SU-DHL-6 (cell line): Measurements from ENCODE around the gene MAP2K7.

Experiments used
- H2AFZ ChIP-seq: fragments of 200-600 bp; sonication (generic); 2 replicates; pipeline ENCODE4 v1.6.1; 2014; ENCODE audit warnings: low read depth, mild to moderate bottlenecking, moderate library complexity, mixed read lengths, antibody characterized with exemption, low read length; ENCODE audit not compliant: severe bottlenecking
- H3F3A ChIP-seq: fragments of 200-600 bp; shearing (Covaris generic); 2 replicates; pipeline ENCODE4 v1.6.0; 2016; ENCODE audit warnings: antibody characterized with exemption, mild to moderate bottlenecking; ENCODE audit not compliant: insufficient read depth
- H3K27ac ChIP-seq: fragments of 200-600 bp; sonication (generic); 2 replicates; pipeline ENCODE4 v1.5.1; 2016; ENCODE audit warnings: low read depth, mild to moderate bottlenecking, low read length, moderate library complexity, mixed read lengths
- H3K27me3 ChIP-seq: fragments of 200-600 bp; sonication (generic), shearing (Covaris generic); 2 replicates; pipeline ENCODE4 v1.6.0; 2014; ENCODE audit warnings: mild to moderate bottlenecking, low read length
- H3K36me3 ChIP-seq: fragments of 200-600 bp; sonication (generic); 2 replicates; pipeline ENCODE4 v1.6.1; 2014; ENCODE audit warnings: mild to moderate bottlenecking, low read length, mixed read lengths
- H3K4me2 ChIP-seq: fragments of 300-600, 200-600 bp; shearing (Covaris generic), sonication (generic); 2 replicates; pipeline ENCODE4 v1.6.0; 2014; ENCODE audit warnings: low read length, low read depth, mild to moderate bottlenecking; ENCODE audit not compliant: poor library complexity, severe bottlenecking
- H3K4me3 ChIP-seq: fragments of 200-600 bp; sonication (generic); 2 replicates; pipeline ENCODE4 v1.5.1; 2014; ENCODE audit warnings: antibody characterized with exemption, low read length, mild to moderate bottlenecking, mixed read lengths; ENCODE audit not compliant: insufficient read depth, poor library complexity, severe bottlenecking
- H3K79me2 ChIP-seq: fragments of 200-600 bp; sonication (generic); 2 replicates; pipeline ENCODE4 v1.6.1; 2014; ENCODE audit warnings: mild to moderate bottlenecking, low read length, moderate library complexity; ENCODE audit not compliant: insufficient read depth
- H3K9ac ChIP-seq: fragments of 200-600 bp; sonication (generic); 2 replicates; pipeline ENCODE4 v1.7.0; 2014; ENCODE audit warnings: mild to moderate bottlenecking, low read length
- H3K9me2 ChIP-seq: fragments of 200-600 bp; sonication (generic); replicated peaks from 2 replicates; pipeline ENCODE4 v1.6.1; 2014; ENCODE audit warnings: low read length; ENCODE audit not compliant: insufficient read depth
- H3K9me3 ChIP-seq: fragments of 200-600 bp; sonication (generic); 2 replicates; pipeline ENCODE4 v1.6.1; 2014; ENCODE audit warnings: low read length, mixed read lengths; ENCODE audit not compliant: insufficient read depth
- H4K20me1 ChIP-seq: fragments of 200-600 bp; sonication (generic); 2 replicates; pipeline ENCODE4 v1.6.1; 2014; ENCODE audit warnings: low read depth, mild to moderate bottlenecking, antibody characterized with exemption, low read length, moderate library complexity, mixed read lengths
- EZH2phosphoT487 ChIP-seq: fragments of 200-600 bp; sonication (generic), shearing (Covaris generic); conservative IDR thresholded peaks from 2 replicates; pipeline ENCODE4 v1.6.1; 2018; ENCODE audit warnings: mild to moderate bottlenecking, antibody characterized with exemption, low read length, moderate library complexity, mixed read lengths
- TF ChIP-seq, protein P1 (sequence below): fragments of 200-600 bp; sonication (generic); IDR thresholded peaks from one replicate; pipeline ENCODE4 v1.5.1; 2017; ENCODE audit warnings: antibody characterized with exemption, mild to moderate bottlenecking, low read length, moderate library complexity; ENCODE audit not compliant: insufficient read depth, poor library complexity, severe bottlenecking

MAP2K7 gene

DNA sequence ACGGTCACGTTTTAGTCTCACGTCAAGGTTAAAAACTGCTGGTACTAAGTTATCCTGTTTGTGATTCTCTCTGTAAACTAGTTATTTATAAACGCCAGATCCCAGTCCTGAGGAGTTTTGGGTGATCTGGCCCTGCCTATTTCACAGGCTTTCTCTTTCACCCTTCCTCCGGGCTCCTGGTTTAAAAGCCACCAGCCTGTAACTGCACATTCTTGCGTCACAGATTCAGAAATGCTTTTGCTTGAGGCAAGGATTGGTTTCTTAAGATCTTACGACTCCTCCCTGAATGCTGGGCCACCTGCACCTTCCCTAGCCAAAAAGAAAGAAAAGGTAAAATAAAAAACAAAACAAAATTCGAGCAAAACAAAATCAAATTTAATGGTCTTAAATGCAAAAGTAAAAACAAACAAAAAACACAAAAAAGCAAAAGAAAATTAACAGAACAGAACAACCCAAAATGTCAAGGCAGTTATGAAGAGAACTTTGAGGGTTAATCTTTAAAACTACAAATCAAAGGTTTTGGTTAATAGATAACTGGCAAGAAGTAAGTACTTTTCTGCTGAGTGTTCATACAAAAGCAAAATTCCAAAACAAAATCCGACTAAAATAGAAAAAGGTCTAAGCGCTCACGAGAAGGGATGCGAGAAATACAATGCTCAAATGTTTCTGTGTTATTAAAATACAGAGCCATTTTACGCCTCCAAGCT lies 58.4 kb downstream of the MAP2K7 start:
- H3K27ac ChIP-seq, result no peak overlapping the region
- H3K9me3 ChIP-seq, result no peaks in the 10 kb centered on the region
- H3K9me2 ChIP-seq, result no peaks in the 10 kb centered on the region
- no peak overlapping the region for H3K4me2 ChIP-seq
- H3K9ac ChIP-seq, result no peak overlapping the region
- peaks cover 5% of the 10 kb centered on the region; the same call in 1 of the 2 replicates for H4K20me1 ChIP-seq
- no peak overlapping the region for H3K4me3 ChIP-seq
- no peaks in the 10 kb centered on the region for H3K79me2 ChIP-seq
- H3K36me3 ChIP-seq, result peaks cover 10% of the 10 kb centered on the region; the same call in 1 of the 2 replicates
- no peak for TF ChIP-seq EZH2phosphoT487
- TF ChIP-seq, protein P1, sequence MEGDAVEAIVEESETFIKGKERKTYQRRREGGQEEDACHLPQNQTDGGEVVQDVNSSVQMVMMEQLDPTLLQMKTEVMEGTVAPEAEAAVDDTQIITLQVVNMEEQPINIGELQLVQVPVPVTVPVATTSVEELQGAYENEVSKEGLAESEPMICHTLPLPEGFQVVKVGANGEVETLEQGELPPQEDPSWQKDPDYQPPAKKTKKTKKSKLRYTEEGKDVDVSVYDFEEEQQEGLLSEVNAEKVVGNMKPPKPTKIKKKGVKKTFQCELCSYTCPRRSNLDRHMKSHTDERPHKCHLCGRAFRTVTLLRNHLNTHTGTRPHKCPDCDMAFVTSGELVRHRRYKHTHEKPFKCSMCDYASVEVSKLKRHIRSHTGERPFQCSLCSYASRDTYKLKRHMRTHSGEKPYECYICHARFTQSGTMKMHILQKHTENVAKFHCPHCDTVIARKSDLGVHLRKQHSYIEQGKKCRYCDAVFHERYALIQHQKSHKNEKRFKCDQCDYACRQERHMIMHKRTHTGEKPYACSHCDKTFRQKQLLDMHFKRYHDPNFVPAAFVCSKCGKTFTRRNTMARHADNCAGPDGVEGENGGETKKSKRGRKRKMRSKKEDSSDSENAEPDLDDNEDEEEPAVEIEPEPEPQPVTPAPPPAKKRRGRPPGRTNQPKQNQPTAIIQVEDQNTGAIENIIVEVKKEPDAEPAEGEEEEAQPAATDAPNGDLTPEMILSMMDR, result no peak
- no peaks in the 10 kb centered on the region for H3K27me3 ChIP-seq
- no peaks in the 10 kb centered on the region for H3F3A ChIP-seq
- no peak overlapping the region for H2AFZ ChIP-seq

DNA sequence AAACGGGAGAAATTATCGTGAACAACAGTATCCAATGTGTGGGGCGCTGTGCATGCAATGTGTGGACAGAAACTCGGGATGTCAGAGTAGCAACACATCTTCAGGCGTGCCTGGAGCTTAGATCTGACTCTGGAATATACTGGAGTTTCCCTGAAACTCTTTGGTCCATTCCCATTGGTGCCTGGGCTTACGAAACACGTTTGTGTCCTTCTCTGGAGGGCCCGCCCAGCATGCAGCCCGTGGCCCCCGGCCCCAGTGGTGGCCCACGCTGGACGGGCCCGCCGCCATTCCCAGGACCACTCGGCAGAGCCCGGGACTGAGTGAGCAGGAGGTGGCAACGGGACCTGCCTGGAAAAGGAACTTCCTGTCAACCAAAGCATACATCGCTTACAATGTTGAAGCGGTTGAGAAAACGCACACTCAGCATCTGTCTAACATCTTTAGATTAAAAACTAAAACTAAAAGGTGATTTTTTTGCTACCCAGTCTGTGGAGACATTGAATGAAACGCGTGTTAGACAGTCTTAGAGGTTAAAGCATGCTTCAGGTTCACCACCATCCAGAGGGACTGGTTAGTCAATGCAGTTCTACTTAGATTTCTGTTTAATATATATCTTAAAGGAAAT lies 59.1 kb downstream of the MAP2K7 start:
- TF ChIP-seq, protein P1, result no peak
- no peak for TF ChIP-seq EZH2phosphoT487
- H3K27me3 ChIP-seq, result no peaks in the 10 kb centered on the region
- H4K20me1 ChIP-seq, result peaks cover 5% of the 10 kb centered on the region; the same call in 1 of the 2 replicates
- no peaks in the 10 kb centered on the region for H3K9me2 ChIP-seq
- H3K79me2 ChIP-seq, result no peaks in the 10 kb centered on the region
- H3K9ac ChIP-seq, result no peak overlapping the region
- H3K27ac ChIP-seq, result no peak overlapping the region
- H3K9me3 ChIP-seq, result no peaks in the 10 kb centered on the region
- H3K4me3 ChIP-seq, result no peak overlapping the region
- no peak overlapping the region for H3K4me2 ChIP-seq
- peaks cover 12% of the 10 kb centered on the region; the same call in 1 of the 2 replicates for H3K36me3 ChIP-seq
- no peaks in the 10 kb centered on the region for H3F3A ChIP-seq
- H2AFZ ChIP-seq, result no peak overlapping the region

DNA sequence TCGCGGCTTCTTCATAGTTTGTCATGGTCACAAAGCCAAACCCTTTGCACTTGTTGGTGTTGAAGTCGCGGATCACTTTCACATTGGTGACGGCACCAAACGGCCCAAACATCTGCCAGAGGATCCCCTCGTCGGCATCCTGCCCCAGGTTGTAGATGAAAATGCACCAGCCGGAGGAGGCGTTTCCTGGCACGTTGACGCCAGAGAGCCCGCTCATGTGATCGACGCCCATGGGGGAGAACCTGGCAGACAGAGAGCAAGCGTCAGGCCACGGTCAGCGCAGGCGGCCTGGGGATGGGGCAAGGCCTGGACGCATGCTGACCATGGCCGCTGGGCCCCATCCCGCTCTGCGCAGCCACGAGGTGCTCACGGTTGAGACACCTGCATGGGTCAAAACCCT lies 59.9 kb downstream of the MAP2K7 start:
- peaks cover 3% of the 10 kb centered on the region; the same call in 1 of the 2 replicates for H4K20me1 ChIP-seq
- H3K9me2 ChIP-seq, result no peaks in the 10 kb centered on the region
- no peak overlapping the region for H3K9ac ChIP-seq
- H3K4me2 ChIP-seq, result no peak overlapping the region
- no peak overlapping the region for H2AFZ ChIP-seq
- no peaks in the 10 kb centered on the region for H3F3A ChIP-seq
- H3K4me3 ChIP-seq, result no peak overlapping the region
- TF ChIP-seq EZH2phosphoT487, result no peak
- TF ChIP-seq, protein P1, result no peak
- peaks cover 14% of the 10 kb centered on the region; the same call in 1 of the 2 replicates for H3K36me3 ChIP-seq
- H3K27me3 ChIP-seq, result no peaks in the 10 kb centered on the region
- no peaks in the 10 kb centered on the region for H3K79me2 ChIP-seq
- H3K9me3 ChIP-seq, result no peaks in the 10 kb centered on the region
- no peak overlapping the region for H3K27ac ChIP-seq
